ENCODE results near the gene GRB10. TPM values are rescaled to one million over a fixed set of nuclear protein-coding genes. Genes with fewer than 3 reads are reported as not detected.

GRB10 gene
- total RNA-seq, 4 donors from 2014 or later = 33.9 to 72.6 (median 41.8) TPM

GRCh38 chr7:50648076-50648475 is 134.6 kb downstream of the GRB10 start:
- DNase-seq = no peak
- intact Hi-C loops (cut with DNase I; ENCODE audit: low total_unique reads) = no loop called here
- H3K9me3 ChIP-seq = no peaks in the 10 kb centered on the region
- TF ChIP-seq POLR2A (IDR thresholded peaks at IDR 0.05) = no peak
- no peak for TF ChIP-seq CTCF (IDR thresholded peaks at IDR 0.05)
- H3K27me3 ChIP-seq = no peaks in the 10 kb centered on the region
- H3K36me3 ChIP-seq = no peaks in the 10 kb centered on the region
- no peak overlapping the region for H3K4me3 ChIP-seq
- H3K4me1 ChIP-seq = peaks cover 0 to 3% of the 10 kb centered on the region in 2 donors
- H3K27ac ChIP-seq = no peak overlapping the region

GRCh38 chr7:50647286-50647980 is 135.3 kb downstream of the GRB10 start:
- H3K4me1 ChIP-seq = no peaks in the 10 kb centered on the region
- TF ChIP-seq POLR2A (IDR thresholded peaks at IDR 0.05) = no peak
- TF ChIP-seq CTCF (IDR thresholded peaks at IDR 0.05) = no peak
- no peak overlapping the region for H3K27ac ChIP-seq
- H3K36me3 ChIP-seq = no peaks in the 10 kb centered on the region
- H3K9me3 ChIP-seq = no peaks in the 10 kb centered on the region
- no peak overlapping the region for H3K4me3 ChIP-seq
- intact Hi-C loops (cut with DNase I; ENCODE audit: low total_unique reads) = no loop called here
- no peak for DNase-seq
- H3K27me3 ChIP-seq = no peaks in the 10 kb centered on the region

- Histone ChIP-seq H3K27ac (no peak overlapping the region), H3K9me3 (no peaks in the 10 kb centered on the region), H3K36me3 (no peaks in the 10 kb centered on the region), H3K4me1 (no peaks in the 10 kb centered on the region), H3K4me3 (no peak overlapping the region), H3K27me3 (no peaks in the 10 kb centered on the region)
- intact Hi-C loops (cut with DNase I; ENCODE audit: low total_unique reads) = no loop called here
- TF ChIP-seq CTCF (IDR thresholded peaks at IDR 0.05) (no peak), POLR2A (IDR thresholded peaks at IDR 0.05) (no peak)
- DNase-seq = no peak
Measured at GRCh38 chr7:50646069-50646468, 136.6 kb downstream of the GRB10 start.

- H3K9me3 ChIP-seq = no peaks in the 10 kb centered on the region
- intact Hi-C loops (cut with DNase I; ENCODE audit: low total_unique reads) = no loop called here
- no peaks in the 10 kb centered on the region for H3K4me1 ChIP-seq
- no peaks in the 10 kb centered on the region for H3K27me3 ChIP-seq
- no peak overlapping the region for H3K4me3 ChIP-seq
- H3K27ac ChIP-seq = no peak overlapping the region
- H3K36me3 ChIP-seq = no peaks in the 10 kb centered on the region
- DNase-seq = no peak
- TF ChIP-seq CTCF (IDR thresholded peaks at IDR 0.05) (no peak), POLR2A (IDR thresholded peaks at IDR 0.05) (no peak)
Measured at GRCh38 chr7:50645186-50645585, 137.5 kb downstream of the GRB10 start.

- H3K4me1 ChIP-seq = no peaks in the 10 kb centered on the region
- H3K27ac ChIP-seq = no peak overlapping the region
- no peaks in the 10 kb centered on the region for H3K36me3 ChIP-seq
- TF ChIP-seq CTCF (IDR thresholded peaks at IDR 0.05) (no peak), POLR2A (IDR thresholded peaks at IDR 0.05) (no peak)
- intact Hi-C loops (cut with DNase I; ENCODE audit: low total_unique reads) = no loop called here
- DNase-seq = no peak
- no peak overlapping the region for H3K4me3 ChIP-seq
- no peaks in the 10 kb centered on the region for H3K27me3 ChIP-seq
- no peaks in the 10 kb centered on the region for H3K9me3 ChIP-seq
Measured at GRCh38 chr7:50644586-50644985, 138.1 kb downstream of the GRB10 start.

Measured in uterus (tissue), 4 donors.